Colonic mucosa (tissue), 4 donors: ENCODE results near the gene ABLIM3. TPM values are rescaled to one million over a fixed set of nuclear protein-coding genes. Genes with fewer than 3 reads are reported as not detected.

ENCODE experiments used
- DNase-seq: peaks from one replicate; pipeline ENCODE4 v3.0.0-alpha.2; 2020
- H3K27ac ChIP-seq: fragments of 200-600 bp; one replicate; pipeline ENCODE4 v1.8.0; 2021
- H3K27me3 ChIP-seq: fragments of 200-600 bp; one replicate; pipeline ENCODE4 v1.8.0; 2021
- H3K36me3 ChIP-seq: fragments of 200-600 bp; one replicate; pipeline ENCODE4 v1.8.0; 2021
- H3K4me1 ChIP-seq: fragments of 200-600 bp; one replicate; pipeline ENCODE4 v1.8.0; 2021; ENCODE audit warnings: mild to moderate bottlenecking
- H3K4me3 ChIP-seq: fragments of 200-600 bp; one replicate; pipeline ENCODE4 v1.8.0; 2021
- H3K9ac ChIP-seq, 2 donors: one replicate each; pipeline ENCODE4 v1.7.0; 2013; ENCODE audit warnings: control low read depth in 2 of 2, low read depth in 2 of 2, low read length in 2 of 2
- H3K9me3 ChIP-seq: fragments of 200-600 bp; one replicate; pipeline ENCODE4 v1.8.0; 2021
- intact Hi-C: fragments of 100-400 bp; cut with DNase I; formaldehyde crosslinking; loops from one replicate; pipeline ENCODE4 v1.14.1; 2022
- total RNA-seq, 2 donors: library from RNA; stranded (reverse); fragmentation: NEBNext Ultra II Directional in 1 of 2; extraction: Animal tissue kit (Norgen Biotek cat#: 25700) in 1 of 2; gene quantifications; one replicate each; pipeline ENCODE4 v1.2.1, GENCODE V29; 2021
- TF ChIP-seq, protein P1 (sequence below): fragments of 200-600 bp; IDR thresholded peaks from one replicate; pipeline ENCODE4 v1.8.0; 2022; ENCODE audit warnings: antibody characterized with exemption, mild to moderate bottlenecking
- donor health status: healthy.
- donor health status: DM: no; HTN: no; CAD: no.
- donor health status: DM: no; HTN: no; CAD: no.

ABLIM3 gene
- total RNA-seq, 2 donors from 2014 or later: 2.3 to 4.1 TPM

DNA sequence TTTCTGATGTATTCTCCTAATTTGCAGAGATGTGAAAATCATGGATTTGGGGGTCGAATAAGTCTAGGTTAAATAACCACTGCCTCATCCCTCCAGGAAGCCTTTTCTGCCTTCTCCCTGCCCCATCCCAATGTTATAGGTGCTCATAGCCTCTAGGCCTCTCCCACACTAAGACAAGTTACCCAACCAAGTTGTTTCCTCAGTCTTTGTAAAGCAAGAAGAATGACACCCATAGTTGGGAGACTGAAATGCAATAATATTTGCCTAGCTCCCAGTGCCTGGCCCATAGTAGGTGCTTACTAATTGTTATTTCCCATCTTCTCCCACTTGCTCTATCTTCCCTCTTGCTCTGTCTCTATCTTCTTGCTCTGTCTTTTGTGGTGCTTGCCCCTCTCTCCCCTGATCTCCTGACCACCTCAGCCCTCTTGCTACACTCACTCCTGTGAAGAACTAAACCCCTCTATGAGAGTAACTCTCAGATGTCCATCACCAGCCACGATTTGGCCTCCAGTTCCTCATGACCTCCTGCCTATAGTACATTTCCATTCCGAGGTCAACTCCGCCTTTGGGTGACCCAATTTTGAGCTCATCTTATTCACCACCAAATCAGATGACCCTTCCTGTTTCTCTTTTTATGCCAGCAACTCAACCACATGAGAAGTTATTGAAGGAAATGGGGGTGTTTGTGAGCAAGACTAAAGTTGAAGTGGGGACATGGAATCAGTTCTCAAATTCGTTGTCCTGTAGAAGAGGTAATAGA is 137.3 kb downstream of the ABLIM3 start:
- Histone ChIP-seq H3K27me3 (no peaks in the 10 kb centered on the region), H3K27ac (no peak overlapping the region), H3K9me3 (no peaks in the 10 kb centered on the region), H3K4me3 (no peak overlapping the region), H3K4me1 (no peaks in the 10 kb centered on the region), H3K36me3 (no peaks in the 10 kb centered on the region), H3K9ac (no peak overlapping the region)
- TF ChIP-seq, protein P1, sequence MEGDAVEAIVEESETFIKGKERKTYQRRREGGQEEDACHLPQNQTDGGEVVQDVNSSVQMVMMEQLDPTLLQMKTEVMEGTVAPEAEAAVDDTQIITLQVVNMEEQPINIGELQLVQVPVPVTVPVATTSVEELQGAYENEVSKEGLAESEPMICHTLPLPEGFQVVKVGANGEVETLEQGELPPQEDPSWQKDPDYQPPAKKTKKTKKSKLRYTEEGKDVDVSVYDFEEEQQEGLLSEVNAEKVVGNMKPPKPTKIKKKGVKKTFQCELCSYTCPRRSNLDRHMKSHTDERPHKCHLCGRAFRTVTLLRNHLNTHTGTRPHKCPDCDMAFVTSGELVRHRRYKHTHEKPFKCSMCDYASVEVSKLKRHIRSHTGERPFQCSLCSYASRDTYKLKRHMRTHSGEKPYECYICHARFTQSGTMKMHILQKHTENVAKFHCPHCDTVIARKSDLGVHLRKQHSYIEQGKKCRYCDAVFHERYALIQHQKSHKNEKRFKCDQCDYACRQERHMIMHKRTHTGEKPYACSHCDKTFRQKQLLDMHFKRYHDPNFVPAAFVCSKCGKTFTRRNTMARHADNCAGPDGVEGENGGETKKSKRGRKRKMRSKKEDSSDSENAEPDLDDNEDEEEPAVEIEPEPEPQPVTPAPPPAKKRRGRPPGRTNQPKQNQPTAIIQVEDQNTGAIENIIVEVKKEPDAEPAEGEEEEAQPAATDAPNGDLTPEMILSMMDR: no peak
- intact Hi-C loops: no loop called here
- no peak for DNase-seq

DNA sequence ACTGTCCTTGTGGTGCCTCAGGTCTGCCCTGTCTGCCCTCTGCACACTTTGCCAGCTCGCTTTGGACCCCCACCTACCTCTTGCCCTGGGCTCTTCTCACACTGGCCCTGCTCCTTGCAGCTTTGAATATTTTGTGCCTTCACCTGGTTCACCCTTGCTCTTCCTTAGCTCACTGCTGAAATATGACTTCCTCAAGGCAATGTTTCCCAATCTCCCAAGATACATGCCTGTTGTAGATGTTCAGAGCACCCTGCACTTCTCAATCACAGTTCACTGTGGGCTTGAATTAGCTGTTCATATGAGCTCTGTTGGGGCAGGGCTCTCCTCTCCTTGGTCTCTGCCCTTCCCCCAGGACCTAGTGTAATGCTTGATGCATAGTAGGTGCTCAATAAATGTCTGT is 138.4 kb downstream of the ABLIM3 start:
- H3K36me3 ChIP-seq: no peaks in the 10 kb centered on the region
- H3K4me3 ChIP-seq: no peak overlapping the region
- intact Hi-C loops: no loop called here
- TF ChIP-seq, protein P1: no peak
- DNase-seq: no peak
- no peaks in the 10 kb centered on the region for H3K27me3 ChIP-seq
- no peaks in the 10 kb centered on the region for H3K4me1 ChIP-seq
- no peak overlapping the region for H3K9ac ChIP-seq
- H3K9me3 ChIP-seq: no peaks in the 10 kb centered on the region
- H3K27ac ChIP-seq: no peak overlapping the region

DNA sequence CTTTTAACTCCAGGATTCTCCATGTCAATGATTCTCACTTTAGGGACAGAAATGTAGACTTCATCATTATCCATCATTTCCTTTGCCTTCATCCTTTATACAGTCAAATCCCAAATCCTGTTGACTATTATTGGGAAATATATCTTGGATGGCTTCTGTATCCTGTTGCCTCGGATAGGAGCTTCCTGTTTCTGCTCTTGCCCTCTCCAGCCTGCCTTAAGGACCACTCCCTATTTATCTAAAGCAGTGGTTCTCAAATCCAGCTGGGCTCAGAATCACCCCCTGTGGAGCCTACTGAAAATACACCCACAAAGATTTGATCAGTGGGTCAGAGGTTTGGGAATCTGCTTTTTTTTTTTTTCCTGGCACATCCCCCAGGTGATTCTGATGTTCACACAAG is 138.8 kb downstream of the ABLIM3 start:
- no peak for DNase-seq

DNA sequence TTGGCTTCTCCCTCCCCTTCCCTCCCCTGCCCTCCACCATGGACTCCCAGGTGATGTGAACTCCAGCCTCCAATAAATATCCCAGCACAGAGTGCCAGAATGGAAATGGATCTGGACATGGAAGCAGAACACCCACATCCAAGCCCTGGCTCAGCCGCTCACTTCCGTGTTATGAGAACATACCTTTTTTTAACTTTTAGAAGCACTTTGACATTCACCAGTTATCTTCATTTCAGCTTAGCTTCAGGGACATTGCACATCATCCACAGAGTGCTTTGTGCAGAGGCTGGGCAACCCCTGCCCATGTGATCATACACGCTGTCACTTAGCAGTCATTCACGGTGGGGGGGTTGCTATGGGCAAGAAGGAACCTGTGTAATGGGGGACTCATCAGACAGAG is 139.5 kb downstream of the ABLIM3 start:
- no peaks in the 10 kb centered on the region for H3K4me1 ChIP-seq
- H3K27me3 ChIP-seq: no peaks in the 10 kb centered on the region
- H3K4me3 ChIP-seq: no peak overlapping the region
- no peaks in the 10 kb centered on the region for H3K9me3 ChIP-seq
- no peaks in the 10 kb centered on the region for H3K36me3 ChIP-seq
- H3K27ac ChIP-seq: no peak overlapping the region
- no peak overlapping the region for H3K9ac ChIP-seq
- no peak for DNase-seq
- TF ChIP-seq, protein P1: no peak
- intact Hi-C loops: no loop called here

More for the DNA sequence above, 138.8 kb downstream of the ABLIM3 start:
- Histone ChIP-seq H3K27ac (no peak overlapping the region), H3K4me1 (no peaks in the 10 kb centered on the region), H3K9me3 (no peaks in the 10 kb centered on the region), H3K4me3 (no peak overlapping the region), H3K9ac (no peak overlapping the region), H3K36me3 (no peaks in the 10 kb centered on the region), H3K27me3 (no peaks in the 10 kb centered on the region)
- intact Hi-C loops: no loop called here
- TF ChIP-seq, protein P1: no peak

DNA sequence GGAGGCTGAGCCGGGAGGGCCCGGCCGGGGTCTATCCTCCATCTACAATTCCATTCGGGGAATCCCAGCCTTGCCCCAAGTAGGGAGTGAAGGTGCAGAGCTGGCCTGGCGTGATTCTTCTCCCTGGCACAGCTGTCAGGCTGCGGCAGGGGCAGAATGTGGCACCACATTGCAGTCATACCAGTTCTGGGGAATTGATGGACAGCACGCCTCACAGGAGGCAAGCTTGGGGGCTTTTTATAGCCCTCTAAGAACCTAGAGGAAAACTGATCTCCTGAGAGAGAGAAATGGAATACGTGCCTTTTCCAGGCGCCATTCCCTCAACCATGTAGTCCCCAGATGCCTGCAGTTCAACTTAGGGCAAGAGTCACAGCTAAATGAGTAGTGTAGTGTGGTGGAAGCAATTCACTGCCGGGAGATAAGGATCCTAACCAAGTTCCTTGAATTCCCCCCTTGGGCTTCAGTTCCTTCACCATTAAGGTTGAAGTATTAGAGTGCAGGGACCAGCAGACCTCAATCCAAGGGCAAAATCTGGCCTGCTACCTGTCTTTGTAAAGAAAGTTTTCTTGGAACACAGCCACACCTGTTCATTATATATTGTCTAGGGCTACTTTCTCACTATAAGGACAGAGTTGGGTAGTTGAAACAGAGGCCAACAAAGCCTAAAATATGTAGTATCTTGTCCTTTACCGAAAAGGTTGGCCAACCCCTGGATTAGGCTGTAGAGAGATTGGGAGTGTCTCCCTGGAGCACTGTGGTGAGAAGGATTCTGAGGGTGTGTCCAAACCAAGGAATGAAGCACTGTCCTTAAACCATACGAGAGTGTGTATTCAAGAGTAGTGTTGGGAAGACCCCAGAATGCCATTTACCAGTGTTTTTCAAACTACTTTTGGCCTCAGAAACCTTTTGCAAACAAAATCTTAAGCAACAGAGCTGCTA is 141.0 kb downstream of the ABLIM3 start:
- H3K27me3 ChIP-seq: no peaks in the 10 kb centered on the region
- intact Hi-C loops: no loop called here
- no peak overlapping the region for H3K27ac ChIP-seq
- DNase-seq: no peak
- H3K4me1 ChIP-seq: no peaks in the 10 kb centered on the region
- no peaks in the 10 kb centered on the region for H3K36me3 ChIP-seq
- TF ChIP-seq, protein P1: no peak
- no peak overlapping the region for H3K9ac ChIP-seq
- no peak overlapping the region for H3K4me3 ChIP-seq
- H3K9me3 ChIP-seq: no peaks in the 10 kb centered on the region
